Stomach (tissue), 4 donors: ENCODE results near the gene HNRNPF.

Experiments used
- EP300 ChIP-seq: sonication (generic); formaldehyde crosslinking; IDR thresholded peaks from one replicate; pipeline ENCODE4 v1.6.1; 2017; ENCODE audit warnings: antibody characterized with exemption
- POLR2A ChIP-seq, 4 donors: fragments of 450-650 bp; IDR thresholded peaks; one replicate each; pipeline ENCODE4 v1.6.1; 2016; ENCODE audit warnings: antibody characterized with exemption in 4 of 4, control low read depth in 2 of 4, mild to moderate bottlenecking in 1 of 4, moderate library complexity in 1 of 4
- POLR2AphosphoS5 ChIP-seq, 3 donors: sonication (generic); formaldehyde crosslinking; IDR thresholded peaks; one replicate each; pipeline ENCODE4 v1.6.1; 2016; ENCODE audit warnings: antibody characterized with exemption in 3 of 3
- TF ChIP-seq, protein P1 (sequence below), 7 experiments: fragments of 450-650 bp in 4 of 7; fragments of 200-600 bp in 3 of 7; sonication (generic) in 3 of 7; IDR thresholded peaks; one replicate each; pipeline ENCODE4 v1.5.1; 2016 to 2019; ENCODE audit warnings: antibody characterized with exemption in 7 of 7, control low read depth in 2 of 7, mild to moderate bottlenecking in 1 of 7

DNA sequence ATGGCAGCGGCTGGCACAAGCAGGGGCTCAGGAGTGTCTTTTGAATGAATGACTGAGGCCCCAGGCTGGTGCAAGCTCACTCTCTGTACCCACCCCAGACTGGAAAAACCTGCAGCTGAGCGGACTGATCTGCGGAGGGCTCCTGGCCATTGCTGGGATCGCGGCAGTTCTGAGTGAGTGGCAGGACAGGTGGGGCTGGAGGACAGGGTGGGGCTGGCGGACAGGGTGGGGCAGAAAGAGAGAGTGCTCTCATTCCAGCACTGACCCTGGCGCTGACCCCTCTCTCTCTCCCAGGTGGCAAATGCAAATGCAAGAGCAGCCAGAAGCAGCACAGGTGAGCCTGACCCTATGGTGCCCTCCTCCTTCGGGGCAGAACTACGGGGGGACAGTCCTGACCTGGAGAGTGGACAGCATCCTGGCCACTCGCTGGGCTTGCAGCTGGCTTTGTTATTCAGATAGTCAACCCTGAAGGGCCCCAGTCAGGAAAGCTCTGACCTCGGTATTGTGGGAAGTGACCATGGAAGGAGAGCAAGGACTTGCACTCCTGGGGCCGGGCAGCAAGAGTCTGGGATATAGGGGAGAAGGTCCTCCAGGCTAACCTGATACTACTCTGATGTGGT is 33.5 kb downstream of the HNRNPF start:
- TF ChIP-seq, protein P1, sequence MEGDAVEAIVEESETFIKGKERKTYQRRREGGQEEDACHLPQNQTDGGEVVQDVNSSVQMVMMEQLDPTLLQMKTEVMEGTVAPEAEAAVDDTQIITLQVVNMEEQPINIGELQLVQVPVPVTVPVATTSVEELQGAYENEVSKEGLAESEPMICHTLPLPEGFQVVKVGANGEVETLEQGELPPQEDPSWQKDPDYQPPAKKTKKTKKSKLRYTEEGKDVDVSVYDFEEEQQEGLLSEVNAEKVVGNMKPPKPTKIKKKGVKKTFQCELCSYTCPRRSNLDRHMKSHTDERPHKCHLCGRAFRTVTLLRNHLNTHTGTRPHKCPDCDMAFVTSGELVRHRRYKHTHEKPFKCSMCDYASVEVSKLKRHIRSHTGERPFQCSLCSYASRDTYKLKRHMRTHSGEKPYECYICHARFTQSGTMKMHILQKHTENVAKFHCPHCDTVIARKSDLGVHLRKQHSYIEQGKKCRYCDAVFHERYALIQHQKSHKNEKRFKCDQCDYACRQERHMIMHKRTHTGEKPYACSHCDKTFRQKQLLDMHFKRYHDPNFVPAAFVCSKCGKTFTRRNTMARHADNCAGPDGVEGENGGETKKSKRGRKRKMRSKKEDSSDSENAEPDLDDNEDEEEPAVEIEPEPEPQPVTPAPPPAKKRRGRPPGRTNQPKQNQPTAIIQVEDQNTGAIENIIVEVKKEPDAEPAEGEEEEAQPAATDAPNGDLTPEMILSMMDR (IDR thresholded peaks at IDR 0.05) = no peak
- TF ChIP-seq POLR2AphosphoS5 (IDR thresholded peaks at IDR 0.05) = no peak
- TF ChIP-seq POLR2A (IDR thresholded peaks at IDR 0.05) = no peak
- no peak for TF ChIP-seq EP300
